HCT116 (cell line): Measurements from ENCODE around the gene RNF186. TPM values are rescaled to one million over a fixed set of nuclear protein-coding genes. Genes with fewer than 3 reads are reported as not detected.

Experiments used
- ATAC-seq: fragments of 200-7000 bp; cut with Tn5 transposase; 2 replicates; pipeline ENCODE4 v1.9.1; 2020; ENCODE audit warnings: mild to moderate bottlenecking, moderate library complexity
- BruUV-seq: library from RNA; stranded (reverse); fragments of 400-500 nt; replicated peaks from 2 replicates; lab custom pipeline; 2021; lab: Mats Ljungman, UMichigan
- CTCF ChIA-PET: fragments of 300-600 bp; sonication (Branson Sonifier 250); formaldehyde crosslinking; loops from one replicate; lab custom pipeline; 2021; ENCODE audit warnings: antibody characterized with exemption; lab: Charles Lee
- POLR2A ChIA-PET: fragments of 300-600, 350-600 bp; sonication (Branson Sonifier 250); formaldehyde crosslinking; loops from one replicate; lab custom pipeline; 2021; ENCODE audit warnings: antibody characterized with exemption; lab: Charles Lee
- RAD21 ChIA-PET, 2 experiments: fragments of 300-600 bp; sonication (Branson Sonifier 250); formaldehyde crosslinking; loops; one replicate each; lab custom pipeline; 2023; ENCODE audit warnings: low total read pairs in 2 of 2; ENCODE audit not compliant: uncharacterized antibody in 2 of 2, unreplicated experiment in 2 of 2, low non-redundant PET in 1 of 2; lab: Charles Lee
- DNase-seq: peaks from one replicate; pipeline ENCODE4 v3.0.0-alpha.2; 2010; ENCODE audit warnings: low read depth, low spot score
- H2AFZ ChIP-seq: fragments of 200-600 bp; shearing (Covaris generic), sonication (generic); 2 replicates; pipeline ENCODE4 v1.6.1; 2017; ENCODE audit warnings: low read depth, mixed run types, mixed read lengths, antibody characterized with exemption, low read length; ENCODE audit not compliant: poor library complexity, severe bottlenecking
- H3K27ac ChIP-seq: 2 replicates; pipeline ENCODE4 v1.5.1; 2012; ENCODE audit warnings: low read depth, low read length
- H3K27me3 ChIP-seq: fragments of 200-600 bp; sonication (generic); 2 replicates; pipeline ENCODE4 v1.6.1; 2016; ENCODE audit warnings: mixed run types, low read length, mixed read lengths; ENCODE audit not compliant: insufficient read depth
- H3K36me3 ChIP-seq, 2 experiments: fragments of 200-500 bp in 1 of 2; fragments of 200-600 bp in 1 of 2; sonication (Bioruptor generic) in 1 of 2; sonication (generic) in 1 of 2; 2 replicates each; pipeline versions ENCODE4 v1.5.1 to v1.6.1; 2014 to 2016; ENCODE audit warnings: low read length in 2 of 2, inconsistent platforms in 1 of 2, mixed read lengths in 1 of 2, mixed run types in 1 of 2; ENCODE audit not compliant: insufficient read depth in 2 of 2, control insufficient read depth in 1 of 2
- H3K4me1 ChIP-seq, 2 experiments: fragments of 200-600 bp in 1 of 2; sonication (generic) in 1 of 2; 2 replicates each; pipeline versions ENCODE4 v1.5.1 to v1.6.1; 2012 to 2017; ENCODE audit warnings: low read length in 2 of 2, inconsistent platforms in 1 of 2, mild to moderate bottlenecking in 1 of 2, mixed read lengths in 1 of 2, mixed run types in 1 of 2, moderate library complexity in 1 of 2; ENCODE audit not compliant: insufficient read depth in 2 of 2, control insufficient read depth in 1 of 2
- H3K4me2 ChIP-seq: fragments of 200-600 bp; sonication (generic); 2 replicates; pipeline ENCODE4 v1.6.1; 2017; ENCODE audit warnings: mixed run types, low read length, mixed read lengths
- H3K4me3 ChIP-seq, 2 experiments: fragments of 200-600 bp in 1 of 2; sonication (generic) in 1 of 2; replicated peaks in 1 of 2; 2 replicates each; pipeline ENCODE4 v1.5.1; 2011 to 2016; ENCODE audit warnings: low read length in 2 of 2, control low read depth in 1 of 2, low read depth in 1 of 2, mild to moderate bottlenecking in 1 of 2, mixed read lengths in 1 of 2, mixed run types in 1 of 2
- H3K79me2 ChIP-seq: fragments of 200-600 bp; sonication (generic); 2 replicates; pipeline ENCODE4 v1.6.1; 2017; ENCODE audit warnings: mild to moderate bottlenecking, mixed run types, low read length, moderate library complexity, mixed read lengths; ENCODE audit not compliant: insufficient read depth
- H3K9ac ChIP-seq: fragments of 200-600 bp; sonication (generic); 2 replicates; pipeline ENCODE4 v1.6.1; 2016; ENCODE audit warnings: low read length, mixed read lengths
- H3K9me2 ChIP-seq: fragments of 200-600 bp; sonication (generic), shearing (Covaris generic); 2 replicates; pipeline ENCODE4 v1.6.1; 2017; ENCODE audit warnings: mixed run types, mild to moderate bottlenecking, moderate library complexity; ENCODE audit not compliant: insufficient read depth
- H3K9me3 ChIP-seq, 2 experiments: fragments of 200-500 bp in 1 of 2; fragments of 200-600 bp in 1 of 2; sonication (Bioruptor generic) in 1 of 2; sonication (generic) in 1 of 2; 2 replicates each; pipeline ENCODE4 v1.6.1; 2014 to 2017; ENCODE audit warnings: low read length in 2 of 2, mixed read lengths in 2 of 2, inconsistent platforms in 1 of 2, low read depth in 1 of 2, mild to moderate bottlenecking in 1 of 2, mixed run types in 1 of 2, moderate library complexity in 1 of 2; ENCODE audit not compliant: control insufficient read depth in 1 of 2, insufficient read depth in 1 of 2
- H4K20me1 ChIP-seq: fragments of 200-600 bp; sonication (generic), shearing (Covaris generic); 2 replicates; pipeline ENCODE4 v1.6.1; 2017; ENCODE audit warnings: mixed run types, mild to moderate bottlenecking, moderate library complexity; ENCODE audit not compliant: insufficient read depth
- CBX3 ChIP-seq: IDR thresholded peaks from 2 replicates; pipeline ENCODE4 v1.6.1; 2012; ENCODE audit warnings: low read depth
- CTCF ChIP-seq, 3 experiments: fragments of 200-600 bp in 1 of 3; sonication (generic) in 1 of 3; IDR thresholded peaks in 2 of 3; conservative IDR thresholded peaks in 1 of 3; 2 replicates each; pipeline ENCODE4 v1.5.1; 2012 to 2017; ENCODE audit warnings: low read depth in 2 of 3, low read length in 2 of 3, antibody characterized with exemption in 1 of 3, borderline replicate concordance in 1 of 3, control low read depth in 1 of 3, mild to moderate bottlenecking in 1 of 3, mixed read lengths in 1 of 3, mixed run types in 1 of 3, moderate library complexity in 1 of 3; ENCODE audit not compliant: insufficient read depth in 1 of 3
- FOSL1 ChIP-seq: IDR thresholded peaks from 2 replicates; pipeline ENCODE4 v1.6.1; 2012; ENCODE audit warnings: low read depth
- RAD21 ChIP-seq: IDR thresholded peaks from 2 replicates; pipeline ENCODE4 v1.6.1; 2012; ENCODE audit warnings: low read depth, mild to moderate bottlenecking
- TCF7L2 ChIP-seq: IDR thresholded peaks from 2 replicates; pipeline ENCODE4 v1.7.0; 2011; ENCODE audit warnings: borderline replicate concordance, inconsistent platforms; ENCODE audit not compliant: insufficient read depth, insufficient read length; ENCODE audit errors: extremely low read depth
- YY1 ChIP-seq: IDR thresholded peaks from 2 replicates; pipeline ENCODE4 v1.6.1; 2011; ENCODE audit warnings: low read length, low read depth, moderate library complexity, mild to moderate bottlenecking; ENCODE audit not compliant: insufficient replicate concordance; ENCODE audit errors: extremely low read depth
- ZNF274 ChIP-seq: fragments of 200-500 bp; sonication (Bioruptor generic); IDR thresholded peaks from 2 replicates; pipeline ENCODE4 v1.6.1; 2014; ENCODE audit warnings: mild to moderate bottlenecking, low read depth, low read length, inconsistent platforms
- intact Hi-C: fragments of 100-400 bp; cut with micrococcal nuclease; formaldehyde crosslinking; loops from 2 replicates; pipeline ENCODE4 v1.10.0; 2022
- total RNA-seq: library from RNA; stranded (reverse); gene quantifications from one replicate; pipeline ENCODE4 v1.2.1, GENCODE V29; 2021; ENCODE audit not compliant: unreplicated experiment

Gene RNF186
- total RNA-seq, 1 experiment from 2014 or later = not detected

- no peak for TF ChIP-seq CTCF (IDR thresholded peaks at IDR 0.05 in 2 of 3, conservative IDR thresholded peaks at IDR 0.05 in 1 of 3; ENCODE audit: borderline replicate concordance in 1 of 3, insufficient read depth in 1 of 3, low read depth in 2 of 3, low read length in 2 of 3)
- TF ChIP-seq ZNF274 = no peak
- no peak for TF ChIP-seq CBX3
- no peak for TF ChIP-seq FOSL1
Observed at GRCh38 chr1:19812875-19813642, 2.0 kb downstream of the RNF186 start (continued).

- Histone ChIP-seq H2AFZ (peak overlapping the region; percentile 38), H3K27me3 (no peaks in the 10 kb centered on the region), H3K4me2 (no peak overlapping the region), H3K36me3 (no peaks in the 10 kb centered on the region), H4K20me1 (no peaks in the 10 kb centered on the region), H3K4me1 (no peaks in the 10 kb centered on the region; a peak in 1 of 4 replicates), H3K27ac (no peak overlapping the region), H3K4me3 (no peak overlapping the region), H3K79me2 (no peaks in the 10 kb centered on the region), H3K9me2 (no peaks in the 10 kb centered on the region), H3K9me3 (no peaks in the 10 kb centered on the region), H3K9ac (no peak overlapping the region)
- BruUV-seq = no TSS peak
- DNase-seq = peak; percentile 34
- RAD21 ChIA-PET = no interaction called here
- CTCF ChIA-PET = interaction anchor here (0.8 to 1.4 kb wide), 8 partner anchors 8 to 95 kb away, joined by 3 to 6 read pairs (median 3); partner anchors contain the start of gene OTUD3
- TF ChIP-seq CTCF (IDR thresholded peaks at IDR 0.05 in 2 of 3, conservative IDR thresholded peaks at IDR 0.05 in 1 of 3; ENCODE audit: borderline replicate concordance in 1 of 3, insufficient read depth in 1 of 3, low read depth in 2 of 3, low read length in 2 of 3) = peak; percentile 64 to 75 (median 69); a peak in 5 of 6 replicates
- TF ChIP-seq YY1 = peak; percentile 26
- no peak for TF ChIP-seq TCF7L2
- TF ChIP-seq RAD21 = peak; percentile 63
- POLR2A ChIA-PET = no interaction called here
- ATAC-seq = peak; percentile 94
- intact Hi-C loops = loop anchor here (1.0 to 5.0 kb wide), 3 partner anchors 49 to 149 kb away; partner anchors contain the start of gene HTR6
Observed at GRCh38 chr1:19811206-19811851, 3.8 kb downstream of the RNF186 start.
